ENCODE measurements around the gene GRB14.
"Not testable (repeated sequence)": the region's sequence is repeated elsewhere in the genome, so short reads cannot be mapped to it uniquely, and the experiment has no call there.

The GRB14 gene

DNA sequence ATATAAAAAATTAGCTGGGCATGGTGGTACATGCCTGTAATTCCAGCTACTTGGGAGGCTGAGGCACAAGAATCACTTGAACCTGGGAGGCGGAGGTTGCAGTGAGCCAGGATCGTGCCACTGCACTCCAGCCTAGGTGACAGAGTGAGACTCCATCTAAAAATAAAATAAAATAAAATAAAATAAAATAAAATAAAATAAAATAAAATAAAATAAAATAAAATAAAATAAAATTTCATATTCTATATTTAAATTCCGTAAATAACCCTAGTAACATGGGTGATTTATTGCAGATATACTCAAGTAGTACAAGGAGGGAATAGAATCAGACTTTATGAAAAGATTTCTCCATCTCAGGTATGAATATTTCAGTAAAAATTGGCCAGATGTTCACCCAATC, 71.6 kb downstream of the GRB14 start:
- DNase-seq: not testable (repeated sequence)

DNA sequence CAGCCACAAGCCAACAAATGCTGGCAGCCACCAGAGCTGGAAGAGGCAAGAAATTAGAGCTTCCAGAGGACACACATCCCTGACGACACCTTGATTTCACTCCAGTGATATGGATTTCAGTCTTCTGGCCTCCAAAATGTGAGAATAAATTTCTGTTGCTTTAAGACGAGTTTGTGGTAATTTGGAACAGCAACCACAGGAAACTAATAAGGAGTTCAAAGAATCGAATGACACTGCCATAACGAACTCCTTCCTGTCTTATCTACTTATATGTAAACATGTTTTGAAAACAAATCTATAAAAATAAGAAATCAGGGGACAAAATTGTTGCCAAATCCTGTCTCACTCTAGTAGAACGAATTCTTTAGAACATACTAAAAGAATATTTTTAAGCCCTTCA, 75.8 kb downstream of the GRB14 start:
- DNase-seq: no peak

GRCh38 chr2:164542581-164543021, 78.7 kb downstream of the GRB14 start:
- no peak for DNase-seq

- no peak for DNase-seq
Measured at GRCh38 chr2:164538240-164538866, 82.9 kb downstream of the GRB14 start.

GRCh38 chr2:164535280-164536025, 85.8 kb downstream of the GRB14 start:
- DNase-seq: no peak

- DNase-seq: no peak
Measured at GRCh38 chr2:164530464-164530863, 90.8 kb downstream of the GRB14 start.

GRCh38 chr2:164523726-164524125, 97.6 kb downstream of the GRB14 start:
- no peak for DNase-seq

DNA sequence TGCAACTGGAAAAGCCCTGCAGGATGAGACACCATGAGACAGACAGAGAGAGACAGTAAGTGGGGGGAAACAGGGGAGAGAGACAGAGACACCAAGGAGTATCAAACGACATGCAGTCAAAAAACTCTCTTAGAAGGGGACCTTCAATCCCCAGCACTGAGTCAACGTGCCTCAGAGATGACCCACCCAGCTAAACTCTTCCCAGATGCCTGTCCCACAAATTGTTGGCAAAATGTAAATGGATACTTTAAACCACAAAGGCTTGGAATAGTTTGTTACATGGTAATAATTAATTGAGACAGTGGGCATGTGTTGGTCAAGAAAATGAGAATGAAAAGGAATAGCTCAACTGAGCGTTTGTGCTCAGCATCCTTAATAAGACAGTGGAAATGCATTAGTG, 98.3 kb downstream of the GRB14 start:
- no peak for DNase-seq

- DNase-seq: no peak
Measured at GRCh38 chr2:164522561-164522981, 98.7 kb downstream of the GRB14 start.

DNA sequence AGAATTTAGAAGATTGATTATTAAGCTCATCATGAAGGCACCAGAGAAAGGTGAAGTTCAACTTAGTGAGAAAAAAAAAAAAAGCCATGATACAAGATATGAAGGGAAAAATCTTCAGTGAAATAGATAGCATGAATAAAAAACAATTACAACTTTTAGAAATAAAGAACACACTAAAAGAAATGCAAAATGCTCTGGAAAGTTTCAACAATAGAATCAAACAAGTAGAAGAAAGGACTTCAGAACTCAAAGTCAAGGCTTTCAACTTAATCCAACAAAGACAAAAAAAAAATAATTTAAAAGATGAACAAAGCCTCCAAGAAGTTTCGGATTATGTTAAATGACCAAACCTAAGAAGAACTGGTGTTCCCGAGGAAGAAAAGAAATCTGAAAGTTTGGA, 105.5 kb downstream of the GRB14 start:
- DNase-seq: no peak

DNA sequence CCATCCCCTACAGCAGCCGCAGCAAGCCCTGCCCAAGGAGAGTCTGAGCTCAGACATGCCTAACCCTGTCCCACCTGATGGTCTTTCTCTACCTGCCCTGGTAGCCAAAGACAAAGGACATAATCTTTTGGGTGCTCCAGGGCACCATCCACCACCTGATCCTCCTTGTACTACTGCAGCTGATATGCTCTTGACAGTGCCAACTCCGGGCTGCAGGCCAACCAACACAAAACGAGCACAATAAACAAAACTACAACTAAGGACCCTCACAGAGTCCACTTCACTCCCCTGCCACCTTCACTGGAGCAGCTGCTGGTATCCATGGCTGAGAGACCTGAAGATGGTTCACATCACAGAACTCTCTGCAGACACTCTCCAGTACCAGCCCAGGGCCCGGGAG, 106.3 kb downstream of the GRB14 start:
- no peak for DNase-seq

- DNase-seq: no peak
Measured at GRCh38 chr2:164514491-164514890, 106.8 kb downstream of the GRB14 start.

DNA sequence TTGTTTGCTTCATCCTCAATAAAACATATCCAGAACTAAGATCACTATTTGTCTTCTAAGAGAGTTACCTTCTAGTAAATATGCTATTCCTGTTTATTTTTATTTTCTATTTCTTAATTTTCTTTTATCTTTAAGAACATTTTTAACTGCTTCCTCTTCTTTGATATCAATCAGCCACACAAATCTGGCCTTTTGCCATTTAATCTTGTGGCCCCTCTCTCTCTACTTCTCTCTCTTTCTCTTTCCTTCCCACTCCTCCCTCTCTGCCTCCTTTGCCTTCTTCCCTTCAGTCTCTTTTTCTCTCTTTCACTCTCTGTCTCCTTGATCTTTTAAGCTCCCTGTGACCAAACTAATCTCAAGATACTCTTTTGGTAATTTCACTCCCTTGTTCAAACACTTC, 108.4 kb downstream of the GRB14 start:
- DNase-seq: no peak

DNA sequence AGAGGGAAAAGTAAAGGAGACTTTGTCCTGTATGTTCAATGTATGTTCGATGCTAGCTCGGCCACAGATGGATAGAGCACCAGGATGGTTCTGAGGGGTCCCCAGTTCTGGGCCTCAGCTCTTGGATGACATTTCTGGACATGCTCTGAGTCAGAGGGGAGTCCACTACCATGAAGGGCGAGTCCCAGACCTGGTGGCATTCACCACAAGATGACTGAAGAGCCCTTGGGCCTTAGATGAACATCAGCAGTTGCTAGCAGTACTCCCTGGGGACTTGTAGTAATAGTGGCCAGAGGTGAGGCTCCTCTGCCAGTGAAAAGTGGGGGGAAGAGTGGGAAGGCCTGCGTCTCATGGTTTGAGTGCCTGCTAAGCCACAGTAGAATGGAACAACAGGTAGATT, 109.5 kb downstream of the GRB14 start:
- DNase-seq: no peak

- DNase-seq: no peak
Measured at GRCh38 chr2:164510895-164511294, 110.4 kb downstream of the GRB14 start.

DNA sequence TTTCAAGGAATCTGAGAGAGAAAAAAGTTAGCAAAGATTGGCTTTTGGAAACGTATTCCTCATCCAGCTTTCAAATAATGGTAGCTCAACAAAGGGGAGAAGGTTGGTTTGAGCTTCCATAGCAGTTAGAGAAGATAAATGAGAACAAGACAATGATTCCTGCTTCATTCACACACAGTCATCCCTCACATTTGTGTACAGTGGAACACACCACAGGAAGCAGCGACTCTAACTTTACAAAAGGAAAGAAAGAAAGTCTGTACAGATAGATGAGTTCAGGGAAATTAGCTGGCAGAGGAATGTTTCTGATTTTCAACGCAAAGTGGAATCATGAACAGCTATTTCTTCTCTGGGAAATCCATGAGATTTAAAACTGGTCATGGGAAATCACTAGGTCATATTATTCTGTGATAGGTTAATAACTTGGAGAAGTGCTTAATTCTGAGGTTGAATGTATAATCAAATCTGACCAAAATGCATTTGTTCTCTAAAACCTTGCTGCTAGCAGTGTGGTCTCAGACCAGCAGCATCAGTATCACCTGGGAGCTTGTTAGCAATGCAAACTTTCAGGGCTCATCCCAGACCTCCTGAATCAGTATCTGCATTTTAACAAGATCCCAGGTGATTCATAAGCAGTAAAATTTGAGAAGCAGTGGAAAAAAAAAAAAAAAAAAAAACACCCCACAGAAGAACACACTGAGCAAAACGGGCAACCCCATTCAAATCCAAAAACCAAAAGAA, 112.0 kb downstream of the GRB14 start:
- DNase-seq: no peak

GRCh38 chr2:164504253-164504652, 117.0 kb downstream of the GRB14 start:
- DNase-seq: no peak

DNA sequence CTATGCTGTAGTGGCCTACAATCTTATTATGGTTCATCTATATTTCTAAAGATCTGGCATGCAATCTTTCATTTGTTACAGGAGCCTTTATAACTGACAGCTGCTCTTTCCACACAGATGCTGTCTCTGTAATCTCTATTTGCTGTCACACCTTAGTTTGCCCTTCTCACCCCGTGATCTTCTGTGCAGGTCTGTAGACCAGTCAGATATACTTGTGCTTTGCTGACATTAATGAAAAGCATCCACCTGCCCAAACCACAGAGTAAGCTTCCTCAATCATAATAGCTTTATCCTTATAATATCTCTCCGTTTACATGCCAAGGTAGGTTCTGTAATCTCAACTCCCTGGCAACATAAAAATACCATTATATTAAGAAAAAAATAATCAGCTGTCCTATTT, 122.4 kb downstream of the GRB14 start:
- DNase-seq: no peak

DNA sequence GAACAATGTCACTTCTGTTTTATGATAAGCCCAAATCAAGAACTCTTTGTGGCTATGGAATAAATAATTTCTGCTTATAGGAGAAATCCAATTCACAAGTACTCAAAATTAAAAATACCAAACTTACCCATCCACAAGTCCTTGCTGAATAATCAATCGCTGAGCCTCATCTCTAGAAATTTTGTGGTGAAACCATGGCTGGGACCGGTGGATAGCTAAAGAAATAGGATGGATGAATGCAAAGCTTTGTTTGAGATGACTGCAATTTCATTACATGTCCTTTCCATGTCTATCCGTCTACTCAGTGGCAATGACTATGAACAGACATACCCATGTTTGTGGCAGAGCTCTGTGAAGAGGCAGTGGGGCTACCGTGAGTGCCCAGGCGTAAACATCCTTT, 124.4 kb downstream of the GRB14 start:
- DNase-seq: no peak

DNA sequence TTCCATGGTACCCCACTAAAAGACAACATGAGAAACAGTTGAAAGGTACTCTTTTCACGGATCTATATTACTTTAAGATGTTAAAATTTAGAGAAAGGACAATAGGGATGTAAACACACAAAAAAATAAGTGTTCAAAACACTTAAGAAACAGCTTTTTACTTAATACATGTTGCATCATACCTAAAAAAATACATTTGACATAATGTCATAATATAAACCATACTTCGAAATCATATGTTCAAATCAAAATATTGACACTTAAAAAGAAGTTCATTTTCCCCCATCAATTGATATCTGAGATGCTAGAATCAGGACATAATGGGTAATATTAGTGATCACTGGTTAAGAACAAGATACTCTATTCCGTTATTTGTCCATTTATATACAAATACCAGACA, 124.9 kb downstream of the GRB14 start:
- DNase-seq: no peak

GRCh38 chr2:164495491-164496223, 125.6 kb downstream of the GRB14 start:
- DNase-seq: no peak

- DNase-seq: no peak
Measured at GRCh38 chr2:164485541-164485940, 135.7 kb downstream of the GRB14 start.

DNA sequence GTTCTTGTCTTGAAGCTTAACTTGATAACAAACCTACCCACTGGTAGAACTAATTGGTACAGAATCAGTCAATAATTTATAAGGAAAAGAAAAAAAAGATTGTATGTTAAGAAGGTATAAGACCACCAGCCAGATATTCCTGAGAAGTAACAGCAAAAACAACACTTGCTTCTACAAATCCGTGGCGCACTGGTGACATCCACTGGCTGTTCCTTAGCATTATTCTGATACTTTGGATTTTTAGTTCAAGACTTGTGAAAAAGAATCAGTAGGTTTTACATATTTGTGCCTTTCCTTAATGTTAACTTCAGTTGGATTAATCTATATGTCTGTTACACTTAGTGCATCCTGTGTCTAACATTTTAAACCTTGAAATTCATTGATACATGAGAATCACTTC, 141.8 kb downstream of the GRB14 start:
- DNase-seq: no peak
